ENCODE results near the gene MANBA.
"Not testable (repeated sequence)": the region's sequence is repeated elsewhere in the genome, so short reads cannot be mapped to it uniquely, and the experiment has no call there.

Gene MANBA

DNA sequence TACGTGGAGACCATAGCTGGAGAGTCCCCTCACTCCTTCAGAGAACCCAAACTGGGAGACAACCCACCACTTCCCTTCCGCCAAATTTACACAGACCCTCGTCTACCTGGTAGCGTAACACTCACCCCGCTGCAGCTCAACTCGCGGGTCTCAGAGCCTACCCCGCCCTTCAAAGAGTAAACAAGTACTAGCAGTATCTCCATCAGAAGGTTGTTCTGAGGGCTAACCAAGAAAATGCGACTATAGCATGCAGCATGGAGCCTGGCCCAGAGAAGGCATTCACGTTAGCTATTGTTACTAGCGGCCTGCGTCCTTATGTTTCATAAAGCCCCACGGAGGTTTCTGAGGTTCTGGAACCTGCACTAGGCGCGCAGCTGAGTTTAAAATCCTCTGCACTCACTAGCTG lies 531 bp upstream of the MANBA start:
- DNase-seq: no peak

DNA sequence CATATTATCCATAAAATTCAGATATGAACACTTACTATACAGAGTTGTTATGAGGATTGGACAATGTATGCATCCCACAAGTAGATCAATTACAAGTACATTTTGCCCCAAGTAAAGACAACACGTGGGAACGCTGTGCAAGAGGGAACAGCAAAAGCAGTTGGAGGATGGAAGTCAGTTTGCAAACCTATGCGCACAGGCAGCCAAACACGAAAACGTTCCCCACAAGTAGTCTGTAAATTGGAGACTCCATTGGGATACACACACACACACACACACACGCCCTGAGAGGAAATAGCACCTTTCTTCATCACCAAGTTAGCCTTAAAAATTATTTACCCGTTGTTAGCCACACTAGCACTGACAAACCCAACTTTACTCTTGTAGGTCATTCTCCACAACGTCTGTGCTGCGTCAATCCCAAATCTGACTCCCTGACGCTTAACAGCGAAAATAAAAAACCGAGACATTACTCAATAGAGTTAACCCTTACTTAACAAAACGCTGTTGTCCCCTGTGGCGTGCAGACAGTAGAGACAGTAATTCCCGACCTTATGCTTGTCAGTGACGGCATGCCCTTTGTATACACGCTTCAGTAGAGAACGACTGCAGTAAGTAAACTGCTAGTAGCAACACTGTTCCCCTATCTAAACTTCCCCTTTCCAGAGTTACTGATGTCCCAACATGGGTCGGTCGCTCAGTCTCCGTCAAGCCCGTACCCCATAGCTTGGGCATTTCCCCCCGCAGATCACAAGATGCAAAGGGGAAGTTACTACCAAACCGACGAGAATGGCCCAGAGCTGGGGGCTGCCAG lies 730 bp downstream of the MANBA start:
- DNase-seq: no peak

DNA sequence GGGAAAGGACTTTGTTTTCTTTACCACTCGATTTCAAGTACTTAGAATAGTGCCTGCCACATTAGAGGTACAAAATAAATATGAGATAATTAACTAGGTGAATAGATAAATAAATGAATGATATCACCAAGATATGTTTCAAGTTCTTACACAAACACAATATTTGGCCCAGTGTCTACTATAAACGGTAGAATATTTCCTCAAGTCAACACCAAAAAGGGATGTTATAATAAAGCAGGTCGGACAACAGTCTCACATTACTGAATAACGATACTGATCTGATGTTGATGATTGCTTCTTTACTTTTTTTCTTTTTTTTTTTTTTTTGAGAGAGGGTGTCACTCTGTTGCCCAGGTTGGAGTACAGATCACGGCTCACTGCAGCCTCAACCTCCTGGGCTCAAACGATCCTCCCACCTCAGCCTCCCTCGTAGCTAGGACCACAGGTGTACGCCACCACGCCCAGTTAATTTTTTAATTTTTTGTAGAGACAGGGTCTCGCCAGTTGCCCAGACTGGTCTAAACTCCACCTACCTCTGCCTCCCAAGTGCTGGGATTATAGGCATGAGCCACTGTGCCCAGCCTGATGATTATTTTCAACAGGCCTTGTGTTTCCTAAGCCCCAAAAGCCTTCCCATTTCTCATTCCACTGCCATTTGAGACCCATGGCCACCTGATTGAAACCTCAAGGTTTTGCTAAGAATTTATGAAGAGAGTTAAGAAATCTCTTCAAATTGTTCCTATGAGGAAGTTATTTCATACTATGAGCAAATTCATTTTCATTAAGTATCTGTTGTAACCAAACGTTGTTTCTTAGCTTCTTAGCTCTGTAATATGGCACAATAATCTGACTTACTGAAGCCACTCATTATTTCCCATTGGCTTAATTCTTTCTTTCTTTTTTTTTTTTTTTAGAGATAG lies 2.3 kb downstream of the MANBA start:
- DNase-seq: no peak

DNA sequence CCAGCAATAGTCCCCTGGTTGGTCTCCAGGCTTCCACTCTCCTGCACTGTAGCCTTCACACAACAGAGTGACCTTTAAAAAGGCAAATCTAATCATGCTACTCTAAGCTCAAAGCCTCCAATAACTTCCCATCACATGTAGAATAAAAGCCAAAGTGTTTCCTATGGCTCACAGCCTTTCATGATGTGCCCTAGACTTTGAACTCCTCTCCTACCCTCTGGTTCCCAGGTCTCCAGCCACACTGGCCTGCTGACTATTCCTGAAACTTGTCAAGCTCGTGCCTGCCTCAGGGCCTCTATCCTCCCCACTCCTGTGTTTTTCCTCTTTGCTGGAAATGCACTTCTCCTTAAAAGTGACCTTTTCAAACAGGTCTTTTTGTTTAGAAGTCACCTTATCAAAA lies 3.1 kb downstream of the MANBA start:
- DNase-seq: no peak

DNA sequence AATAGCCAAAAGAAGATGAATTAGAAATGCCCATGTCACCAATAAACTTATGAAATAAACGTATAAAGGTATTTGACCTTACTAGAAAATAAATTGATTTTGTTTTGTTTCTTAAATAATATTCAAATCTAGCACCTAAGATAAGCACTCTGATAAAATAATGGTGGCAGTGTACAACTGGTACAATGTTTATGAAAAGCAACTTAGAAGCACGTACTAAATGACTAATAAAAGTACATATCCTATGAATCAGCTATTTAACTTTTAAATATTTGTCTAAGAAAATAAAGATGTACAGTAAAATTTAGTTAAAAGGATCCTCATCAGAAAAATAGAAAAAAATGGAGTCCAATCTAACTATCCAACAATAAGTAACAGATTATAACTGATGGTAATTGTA lies 6.7 kb downstream of the MANBA start:
- no peak for DNase-seq

DNA sequence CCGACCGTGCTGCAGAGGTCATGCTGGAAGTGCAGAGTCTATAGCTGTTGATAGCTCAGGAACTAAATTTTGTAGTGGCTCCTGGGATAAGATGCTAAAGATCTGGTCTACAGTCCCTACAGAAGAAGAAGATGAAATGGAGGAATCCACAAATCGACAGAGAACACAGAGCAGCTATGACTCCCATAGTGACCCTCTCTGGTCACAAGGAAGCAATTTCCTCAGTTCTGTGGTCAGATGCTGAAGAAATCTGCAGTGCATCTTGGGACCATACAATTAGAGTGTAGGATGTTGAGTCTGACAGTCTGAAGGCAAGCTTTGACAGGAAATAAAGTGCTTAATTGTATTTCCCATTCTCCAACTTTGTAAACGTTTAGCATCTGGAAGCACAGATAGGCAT lies 8.8 kb downstream of the MANBA start:
- no peak for DNase-seq

DNA sequence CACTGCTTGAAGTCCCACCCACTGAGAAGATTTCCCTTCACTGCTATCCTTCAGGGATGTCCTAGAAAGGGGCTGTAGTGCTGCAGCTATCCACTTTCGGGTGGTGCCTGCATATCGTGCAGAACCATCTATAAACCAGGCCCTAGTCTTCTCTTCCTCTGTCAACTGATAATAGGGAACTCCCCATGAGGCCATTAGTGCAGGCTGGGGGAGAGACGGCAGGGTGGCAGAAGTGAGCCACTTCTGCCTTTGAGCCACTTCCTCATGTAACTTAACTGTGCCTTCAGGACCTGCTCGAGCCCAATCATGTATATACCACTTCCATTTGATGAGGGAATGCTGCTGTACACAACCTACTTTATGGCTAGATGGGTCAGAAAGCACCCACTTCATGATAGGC lies 17.4 kb downstream of the MANBA start:
- not testable (repeated sequence) for DNase-seq

DNA sequence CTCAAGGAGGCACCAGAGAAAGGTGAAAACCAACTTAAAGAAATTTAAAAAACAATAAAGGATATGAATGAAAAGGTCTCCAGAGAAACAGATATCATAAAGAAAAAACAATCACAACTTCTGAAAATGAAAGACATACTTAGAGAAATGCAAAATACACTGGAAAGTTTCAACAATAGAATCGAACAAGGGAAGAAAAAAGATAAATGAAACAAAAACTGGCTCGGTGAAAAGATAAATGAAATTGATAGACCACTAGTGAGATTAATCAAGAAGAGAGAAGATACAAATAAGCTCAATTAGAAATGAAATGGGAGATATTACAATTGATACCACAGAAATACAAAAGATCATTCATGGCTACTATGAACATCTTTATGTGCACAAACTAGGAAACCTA lies 22.0 kb downstream of the MANBA start:
- DNase-seq: not testable (repeated sequence)

DNA sequence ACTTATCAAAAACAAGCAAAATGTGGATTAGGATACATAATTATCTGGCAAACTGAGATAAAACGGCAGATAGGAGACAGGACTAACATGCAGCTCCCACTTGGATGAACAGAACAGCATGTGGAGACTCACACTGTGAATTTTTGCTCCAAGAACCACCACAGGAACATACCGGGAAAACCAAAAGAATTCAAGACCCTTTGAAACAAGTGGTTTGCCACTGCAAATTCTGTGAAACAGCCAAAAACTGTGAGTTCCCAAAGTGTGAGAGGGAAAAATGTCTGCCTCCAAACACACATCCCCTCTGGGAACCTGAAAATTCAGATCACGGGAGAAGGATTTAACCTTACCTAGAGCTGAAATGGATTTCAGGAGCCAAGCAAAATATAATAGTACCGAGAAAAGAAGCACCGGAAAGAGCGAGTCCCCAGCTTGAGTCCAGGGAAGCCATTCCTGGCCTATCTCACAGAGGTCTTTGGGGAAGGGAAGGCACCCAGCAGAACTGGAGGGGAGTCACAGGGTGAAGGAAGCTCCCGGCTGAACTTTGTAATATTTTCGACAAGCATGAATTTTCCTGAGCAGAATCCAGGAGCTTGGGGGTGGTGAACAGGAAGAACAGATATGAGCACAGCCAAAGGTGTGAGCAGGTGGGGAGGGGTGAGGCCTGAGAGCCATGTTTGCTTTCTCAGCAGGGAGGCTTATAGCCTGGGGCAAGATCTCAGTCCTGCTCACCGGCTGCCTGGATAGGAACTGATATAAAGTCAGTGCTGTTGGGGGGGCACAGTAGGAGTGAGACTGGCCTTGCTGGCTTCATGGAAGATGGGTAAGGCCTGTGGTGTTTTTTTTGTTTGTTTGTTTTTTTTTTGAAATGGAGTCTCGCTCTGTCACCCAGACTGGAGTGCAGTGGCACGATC lies 23.9 kb downstream of the MANBA start:
- peak; percentile 56 for DNase-seq

DNA sequence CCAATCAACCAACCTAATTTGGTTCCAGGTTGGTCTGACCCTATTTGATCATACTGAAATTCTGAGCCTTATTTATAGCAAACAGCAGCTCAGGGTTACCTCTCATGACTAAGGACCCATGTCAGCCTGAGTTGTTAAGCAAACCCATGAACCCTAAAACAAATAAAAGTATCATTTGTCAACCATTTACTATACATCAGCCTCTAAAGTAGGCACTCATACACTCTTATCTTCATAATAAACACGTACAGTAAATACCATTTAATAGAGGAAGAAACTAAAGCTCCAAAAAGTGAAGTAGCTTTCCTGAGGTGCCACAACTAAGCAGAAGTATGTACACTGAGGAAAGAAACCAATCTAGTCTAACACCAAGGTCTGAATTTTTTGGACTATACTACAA lies 25.2 kb downstream of the MANBA start:
- no peak for DNase-seq

DNA sequence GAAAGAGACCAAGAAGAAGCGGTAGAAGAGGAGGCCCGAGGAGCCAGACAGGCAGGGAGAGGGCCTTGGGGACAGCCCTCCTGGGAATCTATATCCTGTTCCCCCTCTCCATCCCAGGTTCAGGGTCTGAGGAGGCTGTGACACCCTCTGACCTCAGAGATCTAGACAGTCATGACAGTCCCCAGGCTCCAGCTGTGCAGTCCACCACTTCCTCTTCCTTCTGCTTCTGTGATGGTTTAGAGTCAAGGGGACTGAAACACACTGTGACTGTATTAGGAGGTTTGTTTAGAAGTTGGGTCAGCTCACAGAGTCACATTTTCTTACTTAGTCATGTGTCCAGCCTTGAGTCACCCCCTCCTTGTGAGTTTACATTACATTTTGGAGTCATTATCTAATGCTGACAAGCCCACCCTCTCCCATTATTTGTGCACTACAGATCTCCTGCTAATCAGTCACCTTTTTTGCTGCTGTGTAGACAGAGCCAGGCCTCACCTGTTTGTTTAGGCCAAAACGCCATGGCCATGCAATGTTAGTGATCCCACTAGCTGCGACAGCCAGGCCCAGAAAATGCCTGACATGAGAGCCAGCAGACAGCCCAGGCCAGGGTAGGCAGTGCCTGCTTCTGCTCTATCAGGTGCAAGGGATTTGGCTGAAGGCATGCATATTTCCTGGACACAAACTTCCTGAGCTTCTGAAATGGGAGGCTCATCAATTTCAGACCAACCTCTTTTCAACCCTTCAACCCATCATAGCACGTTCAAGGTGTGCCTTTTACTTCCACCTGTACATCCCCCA lies 26.0 kb downstream of the MANBA start:
- no peak for DNase-seq

DNA sequence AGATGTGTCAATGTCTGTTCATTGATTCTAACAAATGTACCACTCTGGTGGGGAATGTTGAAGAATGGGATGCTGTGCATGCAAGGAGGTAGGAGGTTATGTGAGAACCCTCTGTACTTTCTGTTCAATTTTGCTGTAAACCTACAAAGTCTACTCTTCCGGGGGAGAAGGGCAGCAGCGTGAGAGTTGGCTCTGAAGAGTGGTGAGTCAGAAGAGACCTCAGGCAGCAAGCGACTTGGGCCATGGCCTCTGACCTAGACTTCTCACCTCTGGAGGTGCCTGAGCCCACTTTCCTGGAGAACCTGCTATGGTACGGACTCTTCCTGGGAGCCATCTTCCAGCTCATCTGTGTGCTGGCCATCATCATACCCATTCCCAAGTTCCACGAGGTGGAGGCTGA lies 26.7 kb downstream of the MANBA start:
- DNase-seq: no peak

DNA sequence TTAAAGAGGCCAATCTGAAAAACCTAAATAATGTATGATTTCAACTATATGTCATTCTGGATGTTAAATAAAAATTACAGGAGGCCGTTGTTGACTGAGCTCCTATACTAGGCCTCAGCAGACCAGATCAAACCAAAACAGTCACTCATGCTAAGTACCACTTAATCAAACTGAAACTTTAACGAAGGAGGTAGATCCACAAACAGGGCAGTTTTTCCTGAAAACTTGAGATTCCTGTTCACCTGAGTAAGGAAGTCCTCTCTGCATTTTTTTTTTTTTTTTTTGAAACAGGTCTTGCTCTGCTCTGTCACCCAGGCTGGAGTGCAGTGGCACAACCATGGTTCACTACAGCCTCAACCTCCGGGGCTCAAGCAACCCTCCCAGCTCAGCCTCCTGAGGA lies 27.7 kb downstream of the MANBA start:
- DNase-seq: no peak

DNA sequence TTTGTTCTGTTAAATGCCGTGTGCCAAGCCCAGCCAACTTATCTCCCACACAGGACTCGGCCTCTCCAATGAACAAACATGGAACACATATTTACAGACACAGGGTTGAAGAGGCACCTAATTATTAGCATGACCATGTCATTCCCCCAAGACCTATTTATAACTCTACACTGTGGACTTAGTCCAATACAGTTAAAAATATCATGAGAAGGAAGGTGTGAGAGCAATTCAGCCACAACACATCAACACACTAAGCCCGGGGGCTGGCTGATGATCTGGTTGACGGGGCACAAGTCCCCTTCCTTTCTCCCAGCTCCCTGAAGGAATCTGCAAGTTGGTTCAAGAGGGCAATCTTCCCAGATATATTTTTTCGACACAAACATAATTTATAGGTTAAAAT lies 28.1 kb downstream of the MANBA start:
- DNase-seq: no peak

DNA sequence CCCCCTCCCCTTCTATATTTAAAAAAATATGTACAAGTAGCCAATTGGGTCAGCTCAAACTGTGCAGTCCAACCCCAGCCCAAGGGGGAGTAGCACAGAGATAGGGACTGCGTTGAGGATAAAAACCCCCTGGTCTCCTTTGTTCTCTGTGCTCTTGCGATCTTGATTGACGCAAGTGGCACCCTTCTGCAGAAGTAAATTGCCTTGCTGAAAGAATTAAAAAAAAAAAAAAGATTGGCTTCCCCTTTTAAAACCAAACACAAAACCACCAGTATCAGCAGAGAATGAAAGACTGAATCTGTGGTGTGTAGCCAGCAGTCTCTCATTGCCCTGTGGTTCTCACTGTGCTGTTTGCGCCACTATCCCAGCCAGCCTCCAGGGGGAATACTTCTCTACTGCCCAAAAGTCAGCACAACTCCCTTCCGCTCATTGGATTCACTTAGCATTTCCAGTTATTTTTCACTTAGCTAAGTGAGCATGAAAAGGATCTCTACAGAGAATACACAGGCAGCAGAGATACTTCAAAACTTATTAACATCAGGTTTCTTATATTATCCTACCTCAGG lies 29.7 kb downstream of the MANBA start:
- no peak for DNase-seq

DNA sequence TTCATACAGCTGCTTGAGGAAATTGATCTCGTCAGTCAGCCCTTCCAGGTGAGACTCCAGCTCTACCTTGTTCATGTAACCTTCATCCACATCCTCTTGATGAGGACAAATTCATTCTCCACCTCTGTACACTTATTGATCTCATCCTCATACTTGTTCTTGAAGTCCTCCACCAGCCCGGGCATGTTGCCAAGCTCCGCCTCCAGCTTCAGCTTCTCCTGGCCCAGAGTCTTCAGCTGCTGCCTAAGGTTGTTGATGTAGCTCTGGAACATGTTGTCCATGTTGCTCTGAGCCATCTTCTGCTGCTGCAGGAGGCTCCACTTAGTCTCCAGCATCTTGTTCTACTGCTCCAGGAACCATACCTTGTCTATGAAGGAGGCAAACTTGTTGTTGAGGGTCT lies 31.3 kb downstream of the MANBA start:
- DNase-seq: not testable (repeated sequence)

DNA sequence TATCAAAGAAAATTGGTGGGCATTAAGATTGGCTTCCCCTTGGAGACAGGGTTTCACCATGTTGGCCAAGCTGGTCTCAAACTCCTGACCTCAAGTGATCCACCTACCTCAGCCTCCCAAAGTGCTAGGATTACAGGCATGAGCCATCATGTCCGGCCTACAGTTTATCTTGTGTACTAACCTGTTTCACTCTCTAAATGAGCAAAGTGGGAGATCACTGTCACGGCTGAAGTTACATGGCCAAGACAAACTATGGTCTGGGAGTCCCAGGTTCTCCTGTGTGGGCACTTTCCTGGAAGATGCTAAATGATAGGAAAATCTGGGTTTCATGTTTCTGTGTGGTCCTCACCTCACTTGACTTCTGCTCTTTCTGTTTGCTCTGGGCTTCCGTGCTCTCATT lies 33.8 kb downstream of the MANBA start:
- DNase-seq: not testable (repeated sequence)

DNA sequence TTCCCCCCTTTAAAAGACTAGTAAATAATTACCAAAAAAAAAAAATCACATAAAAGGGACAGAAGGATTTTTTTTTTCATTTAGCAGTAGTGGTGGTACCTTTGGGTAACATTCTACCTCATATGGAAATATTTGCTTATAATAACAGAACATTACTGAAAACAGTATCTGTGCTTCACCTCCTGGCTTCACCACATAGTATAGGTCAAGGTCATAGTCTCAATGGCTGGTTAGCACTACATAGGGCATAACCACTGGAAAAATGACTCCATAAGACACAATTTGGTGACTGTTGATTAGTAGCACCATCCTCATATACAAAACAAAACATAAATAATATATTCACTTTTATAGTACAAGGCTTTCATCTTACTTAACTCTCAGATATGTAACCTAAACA lies 34.7 kb downstream of the MANBA start:
- DNase-seq: no peak

DNA sequence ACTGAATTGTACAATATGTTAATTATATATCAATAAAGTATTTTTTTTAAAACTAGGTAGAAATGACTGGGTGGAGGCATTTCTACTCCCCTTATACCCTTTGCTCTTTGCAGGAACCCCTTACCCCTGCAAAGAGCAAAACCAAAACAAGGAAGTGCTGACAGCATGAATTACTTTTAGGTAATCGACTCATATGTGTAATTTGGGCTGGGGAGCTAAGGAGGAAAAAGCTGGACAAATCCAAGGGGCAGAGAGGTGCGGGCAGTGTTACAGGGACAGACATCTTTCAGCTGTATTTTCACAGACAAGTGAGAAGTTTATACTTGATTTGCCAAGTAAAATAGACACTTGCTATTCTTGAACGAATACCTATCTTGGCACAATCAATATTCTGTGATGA lies 35.5 kb downstream of the MANBA start:
- no peak for DNase-seq

DNA sequence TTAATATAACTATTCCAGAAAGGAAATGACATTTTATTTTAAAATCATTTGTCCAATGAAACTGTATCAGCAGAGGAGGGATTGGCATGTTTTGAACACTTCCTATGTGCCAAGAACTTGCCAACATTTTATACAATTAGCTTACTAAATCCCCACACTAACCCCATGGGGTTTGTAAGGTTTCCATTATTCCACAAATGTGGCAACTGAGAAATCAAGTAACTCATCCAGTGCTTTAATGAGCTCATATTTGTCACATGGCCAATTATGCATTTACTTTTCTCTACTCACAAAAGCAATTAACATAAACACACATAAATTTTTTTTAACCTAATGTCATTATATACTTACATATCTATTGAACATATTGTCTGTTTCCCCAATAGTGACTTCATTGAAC lies 37.3 kb downstream of the MANBA start:
- peak; percentile 39 for DNase-seq

DNA sequence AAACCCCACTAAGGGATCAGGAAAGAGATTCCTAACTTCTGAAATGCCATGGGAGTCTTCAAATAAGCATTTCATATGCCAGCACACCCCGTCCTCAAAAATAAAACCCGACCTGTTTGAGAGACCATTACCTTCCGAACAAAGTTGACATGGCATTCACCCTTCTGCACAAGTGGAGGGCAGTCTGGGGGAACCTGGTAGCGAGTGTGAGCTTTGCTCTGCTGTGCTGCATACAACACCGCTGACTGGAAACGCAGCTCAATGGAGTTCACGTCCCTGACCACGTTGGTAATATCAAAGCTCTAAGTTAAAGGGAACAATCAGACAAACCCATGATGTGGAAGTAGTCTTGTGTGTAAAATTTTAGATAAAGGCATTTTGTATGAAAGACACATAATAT lies 38.0 kb downstream of the MANBA start:
- no peak for DNase-seq
